ENCODE results near the gene TRAK1. TPM values are rescaled to one million over a fixed set of nuclear protein-coding genes. Genes with fewer than 3 reads are reported as not detected.

Gene TRAK1
- total and polyA plus RNA-seq, 2 of the 4 experiments (the other 2 are of a cell fraction) = 25.6 to 28.1 TPM

GRCh38 chr3:42216302-42216701 lies 125.1 kb downstream of the TRAK1 start:
- H3K79me1 ChIP-seq (ENCODE audit: low read depth in 1 of 2, low read length in 2 of 2) = 0 out of 4 replicates have a peak, but pooled peaks cover 0 to 7% of the 10 kb centered on the region in 2 experiments
- DNase-seq (no peak), ATAC-seq (ENCODE audit: low read depth) (no peak)
- no peak for TF ChIP-seq SMC3 (IDR thresholded peaks at IDR 0.05; ENCODE audit: low read depth, low read length)
- TF ChIP-seq RCOR1 (IDR thresholded peaks at IDR 0.05; ENCODE audit: insufficient replicate concordance, low read length) = no peak
- no peak for TF ChIP-seq RAD21 (IDR thresholded peaks at IDR 0.05; ENCODE audit: low read length)
- TF ChIP-seq CHD1 (IDR thresholded peaks at IDR 0.05; ENCODE audit: low read depth, low read length) = no peak
- TF ChIP-seq FOS (IDR thresholded peaks at IDR 0.05; ENCODE audit: low read depth, low read length) = no peak
- no peak for TF ChIP-seq CTCF (conservative IDR thresholded peaks at IDR 0.05; ENCODE audit: low read depth, low read length)
- TF ChIP-seq POLR2A (IDR thresholded peaks at IDR 0.05; ENCODE audit: low read depth, low read length) = no peak
- no peak for TF ChIP-seq MXI1 (IDR thresholded peaks at IDR 0.05; ENCODE audit: borderline replicate concordance, low read depth, low read length)
- no peak overlapping the region for H3K4me2 ChIP-seq (ENCODE audit: low read depth, low read length)
- H2BK15ac ChIP-seq (ENCODE audit: low read depth, low read length) = no peak overlapping the region
- H2BK5ac ChIP-seq (ENCODE audit: low read depth, low read length, poor library complexity, severe bottlenecking) = no peak overlapping the region
- CTCF ChIA-PET = no interaction called here
- no peak overlapping the region for H3K27ac ChIP-seq (ENCODE audit: insufficient read depth, low read length)
- H3K56ac ChIP-seq (ENCODE audit: extremely low read depth, insufficient read depth, low read length) = no peak overlapping the region
- no peak overlapping the region for H3K18ac ChIP-seq (ENCODE audit: low read depth, low read length)
- whole genome bisulfite sequencing, 2 experiments (ENCODE audit: extremely low coverage in 2 of 2, insufficient read length in 1 of 2) = no CpG with 5 or more reads among the region's 4 CpGs
- no peak overlapping the region for H2AK9ac ChIP-seq (replicated peaks; ENCODE audit: low read depth, low read length, poor library complexity)
- H3K14ac ChIP-seq (replicated peaks; ENCODE audit: low read depth, low read length) = no peak overlapping the region
- no peak overlapping the region for H3K23ac ChIP-seq (ENCODE audit: low read depth, low read length)
- no peak overlapping the region for H4K8ac ChIP-seq (ENCODE audit: low read depth in 2 of 2, low read length in 2 of 2)
- no peak overlapping the region for H2AFZ ChIP-seq (replicated peaks; ENCODE audit: low read length, poor library complexity)
- peaks cover 8% of the 10 kb centered on the region for H3K36me3 ChIP-seq (ENCODE audit: control insufficient read depth, insufficient read depth, low read length)
- POLR2A ChIA-PET (ENCODE audit: unreplicated experiment) = no interaction called here
- no peak overlapping the region for H2AK5ac ChIP-seq (ENCODE audit: low read depth, low read length)
- peaks cover 20% of the 10 kb centered on the region for H3K9me1 ChIP-seq (ENCODE audit: insufficient read depth, low read length)
- no TSS peak for BruUV-seq (replicated peaks)
- no peak overlapping the region for H4K91ac ChIP-seq (ENCODE audit: insufficient read depth, low read depth, low read length)
- H3K9ac ChIP-seq (ENCODE audit: low read depth, low read length) = no peak overlapping the region
- H3K4ac ChIP-seq (ENCODE audit: low read depth, low read length) = no peak overlapping the region
- dilution Hi-C loops (cut with HindIII; ENCODE audit: low sequenced_read_pairs, unreplicated experiment) = no loop called here
- no peak overlapping the region for H2BK120ac ChIP-seq (ENCODE audit: low read depth, low read length)
- H3K4me1 ChIP-seq (ENCODE audit: control insufficient read depth, insufficient read depth, low read length) = peaks cover 5% of the 10 kb centered on the region
- H4K5ac ChIP-seq (ENCODE audit: low read depth, low read length) = no peak overlapping the region
- H3K4me3 ChIP-seq (ENCODE audit: insufficient read depth, low read depth, low read length) = no peak overlapping the region
- H2BK20ac ChIP-seq (ENCODE audit: low read depth, low read length) = no peak overlapping the region
- peaks cover 3% of the 10 kb centered on the region; the same call in 1 of the 2 replicates for H4K20me1 ChIP-seq (ENCODE audit: insufficient read depth, low read length)
- no peaks in the 10 kb centered on the region for H3K9me3 ChIP-seq (ENCODE audit: control insufficient read depth, insufficient read depth, low read length)
- intact Hi-C loops (cut with micrococcal nuclease) = no loop called here
- no peaks in the 10 kb centered on the region for H3K27me3 ChIP-seq (ENCODE audit: control insufficient read depth, insufficient read depth, low read length)
- in situ Hi-C loops (cut with MboI; ENCODE audit: low sequenced_read_pairs) = no loop called here
